ENCODE results near the gene CHST5. TPM values are rescaled to one million over a fixed set of nuclear protein-coding genes. Genes with fewer than 3 reads are reported as not detected.
"Not testable (repeated sequence)": the region's sequence is repeated elsewhere in the genome, so short reads cannot be mapped to it uniquely, and the experiment has no call there.

The CHST5 gene
- total and polyA plus RNA-seq, 2 donors (not counting 3 experiments of a cell fraction or from before 2014, with no cell fraction given): 0.23 to 0.29 TPM

- no TSS peak for BruUV-seq (replicated peaks)
- Histone ChIP-seq H3K27me3 (ENCODE audit: control insufficient read depth in 2 of 2, insufficient read depth in 2 of 2, low read length in 2 of 2) (no peaks in the 10 kb centered on the region), H3K27ac (ENCODE audit: insufficient read depth, low read depth, low read length) (no peak overlapping the region), H3K9ac (replicated peaks; ENCODE audit: extremely low read depth, insufficient read depth, low read length) (no peak overlapping the region), H2AFZ (ENCODE audit: low read depth, low read length) (peak overlapping the region; percentile 19), H3K4me1 (ENCODE audit: control insufficient read depth, extremely low read depth, insufficient read depth, low read length) (peaks cover 12% of the 10 kb centered on the region), H3K4me2 (ENCODE audit: insufficient read depth, low read length) (no peak overlapping the region), H3K79me2 (ENCODE audit: control insufficient read depth, insufficient read depth, low read length) (no peaks in the 10 kb centered on the region), H4K20me1 (replicated peaks; ENCODE audit: control insufficient read depth, extremely low read depth, insufficient read depth, low read length) (no peaks in the 10 kb centered on the region), H3K9me3 (replicated peaks; ENCODE audit: control insufficient read depth, insufficient read depth, low read length) (no peaks in the 10 kb centered on the region), H3K9me1 (replicated peaks; ENCODE audit: control insufficient read depth, extremely low read depth, insufficient read depth, low read length) (no peaks in the 10 kb centered on the region), H3K36me3 (ENCODE audit: control insufficient read depth in 2 of 2, extremely low read depth in 1 of 2, insufficient read depth in 2 of 2, low read length in 2 of 2) (no peaks in the 10 kb centered on the region), H3K4me3 (replicated peaks in 1 of 3; ENCODE audit: insufficient read depth in 1 of 3, low read depth in 1 of 3, low read length in 3 of 3) (no peak overlapping the region)
- FAIRE-seq: peak; percentile 68
- intact Hi-C loops (cut with micrococcal nuclease) (loop anchor here (1.0 kb wide), 1 partner anchor 79 kb away; no protein-coding TSS in a partner anchor), dilution Hi-C loops (cut with MboI; ENCODE audit: extremely low pct_ligation_motif_present, low sequenced_read_pairs) (no loop called here)
- POLR2A ChIA-PET: no interaction called here
- DNase-seq (ENCODE audit: low read depth, low spot score): peak; percentile 52
- TF ChIP-seq FOS (IDR thresholded peaks at IDR 0.05; ENCODE audit: borderline replicate concordance, insufficient read depth, low read length): no peak
- TF ChIP-seq, protein P1, sequence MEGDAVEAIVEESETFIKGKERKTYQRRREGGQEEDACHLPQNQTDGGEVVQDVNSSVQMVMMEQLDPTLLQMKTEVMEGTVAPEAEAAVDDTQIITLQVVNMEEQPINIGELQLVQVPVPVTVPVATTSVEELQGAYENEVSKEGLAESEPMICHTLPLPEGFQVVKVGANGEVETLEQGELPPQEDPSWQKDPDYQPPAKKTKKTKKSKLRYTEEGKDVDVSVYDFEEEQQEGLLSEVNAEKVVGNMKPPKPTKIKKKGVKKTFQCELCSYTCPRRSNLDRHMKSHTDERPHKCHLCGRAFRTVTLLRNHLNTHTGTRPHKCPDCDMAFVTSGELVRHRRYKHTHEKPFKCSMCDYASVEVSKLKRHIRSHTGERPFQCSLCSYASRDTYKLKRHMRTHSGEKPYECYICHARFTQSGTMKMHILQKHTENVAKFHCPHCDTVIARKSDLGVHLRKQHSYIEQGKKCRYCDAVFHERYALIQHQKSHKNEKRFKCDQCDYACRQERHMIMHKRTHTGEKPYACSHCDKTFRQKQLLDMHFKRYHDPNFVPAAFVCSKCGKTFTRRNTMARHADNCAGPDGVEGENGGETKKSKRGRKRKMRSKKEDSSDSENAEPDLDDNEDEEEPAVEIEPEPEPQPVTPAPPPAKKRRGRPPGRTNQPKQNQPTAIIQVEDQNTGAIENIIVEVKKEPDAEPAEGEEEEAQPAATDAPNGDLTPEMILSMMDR (IDR thresholded peaks at IDR 0.05; ENCODE audit: extremely low read depth in 1 of 2, insufficient read depth in 1 of 2, low read depth in 1 of 2, low read length in 2 of 2): peak; percentile 47 to 48
- CTCF ChIA-PET: interaction anchor here (0.6 to 2.1 kb wide), 14 partner anchors 10 to 1621 kb away, joined by 3 to 18 read pairs (median 5); partner anchors contain the start of genes ADAT1 and TMEM170A
Measured at GRCh38 chr16:75550211-75550662, 14.3 kb upstream of the CHST5 start.

- H4K20me1 ChIP-seq (replicated peaks; ENCODE audit: control insufficient read depth, extremely low read depth, insufficient read depth, low read length); H3K79me2 ChIP-seq (ENCODE audit: control insufficient read depth, insufficient read depth, low read length); H3K9ac ChIP-seq (replicated peaks; ENCODE audit: extremely low read depth, insufficient read depth, low read length); H3K27me3 ChIP-seq (ENCODE audit: control insufficient read depth in 2 of 2, insufficient read depth in 2 of 2, low read length in 2 of 2); BruUV-seq (replicated peaks); DNase-seq (ENCODE audit: low read depth, low spot score); H3K4me3 ChIP-seq (replicated peaks in 1 of 3; ENCODE audit: insufficient read depth in 1 of 3, low read depth in 1 of 3, low read length in 3 of 3); H3K9me1 ChIP-seq (replicated peaks; ENCODE audit: control insufficient read depth, extremely low read depth, insufficient read depth, low read length); dilution Hi-C loops (cut with MboI; ENCODE audit: extremely low pct_ligation_motif_present, low sequenced_read_pairs); H2AFZ ChIP-seq (ENCODE audit: low read depth, low read length); FAIRE-seq; H3K4me1 ChIP-seq (ENCODE audit: control insufficient read depth, extremely low read depth, insufficient read depth, low read length); intact Hi-C loops (cut with micrococcal nuclease); H3K27ac ChIP-seq (ENCODE audit: insufficient read depth, low read depth, low read length); H3K4me2 ChIP-seq (ENCODE audit: insufficient read depth, low read length); H3K9me3 ChIP-seq (replicated peaks; ENCODE audit: control insufficient read depth, insufficient read depth, low read length); POLR2A ChIA-PET; CTCF ChIA-PET; H3K36me3 ChIP-seq (ENCODE audit: control insufficient read depth in 2 of 2, extremely low read depth in 1 of 2, insufficient read depth in 2 of 2, low read length in 2 of 2): not testable (repeated sequence)
Measured at GRCh38 chr16:75548456-75548855, 12.5 kb upstream of the CHST5 start.
